Hindlimb muscle (tissue), 1 donor: ENCODE data around the gene CHST8. TPM values are rescaled to one million over a fixed set of nuclear protein-coding genes. Genes with fewer than 3 reads are reported as not detected.
"Not testable (repeated sequence)": the region's sequence is repeated elsewhere in the genome, so short reads cannot be mapped to it uniquely, and the experiment has no call there.

Experiments
- DNase-seq: peaks from one replicate; pipeline ENCODE4 v3.0.0-alpha.2; 2013
- polyA plus RNA-seq: library from polyadenylated mRNA; unstranded; fragments of 120-200 nt; gene quantifications from one replicate; pipeline ENCODE4 v1.2.1, GENCODE V29; 2013; ENCODE audit not compliant: insufficient read length

The CHST8 gene
- polyA plus RNA-seq, 1 donor: 0.52 TPM

GRCh38 chr19:33644284-33644836 lies 22.6 kb downstream of the CHST8 start:
- DNase-seq: no peak

- no peak for DNase-seq
Observed at GRCh38 chr19:33646306-33646705, 24.6 kb downstream of the CHST8 start.

GRCh38 chr19:33647146-33647545 lies 25.4 kb downstream of the CHST8 start:
- no peak for DNase-seq

GRCh38 chr19:33649627-33650305 lies 28.0 kb downstream of the CHST8 start:
- DNase-seq: no peak

GRCh38 chr19:33653684-33654083 lies 31.9 kb downstream of the CHST8 start:
- no peak for DNase-seq

GRCh38 chr19:33654840-33655508 lies 33.2 kb downstream of the CHST8 start:
- no peak for DNase-seq

GRCh38 chr19:33659835-33660234 lies 38.1 kb downstream of the CHST8 start:
- no peak for DNase-seq

- no peak for DNase-seq
Observed at GRCh38 chr19:33660410-33661124, 38.8 kb downstream of the CHST8 start.

GRCh38 chr19:33661336-33661735 lies 39.6 kb downstream of the CHST8 start:
- DNase-seq: no peak

GRCh38 chr19:33662391-33663092 lies 40.8 kb downstream of the CHST8 start:
- no peak for DNase-seq

- DNase-seq: not testable (repeated sequence)
Observed at GRCh38 chr19:33663316-33663715, 41.6 kb downstream of the CHST8 start.

- DNase-seq: no peak
Observed at GRCh38 chr19:33664744-33665143, 43.0 kb downstream of the CHST8 start.

- DNase-seq: no peak
Observed at GRCh38 chr19:33665776-33666595, 44.2 kb downstream of the CHST8 start.

- no peak for DNase-seq
Observed at GRCh38 chr19:33667141-33667650, 45.4 kb downstream of the CHST8 start.

GRCh38 chr19:33667881-33668280 lies 46.1 kb downstream of the CHST8 start:
- no peak for DNase-seq

GRCh38 chr19:33668968-33669367 lies 47.2 kb downstream of the CHST8 start:
- no peak for DNase-seq

GRCh38 chr19:33669376-33669775 lies 47.6 kb downstream of the CHST8 start:
- no peak for DNase-seq

GRCh38 chr19:33670398-33670797 lies 48.6 kb downstream of the CHST8 start:
- no peak for DNase-seq

GRCh38 chr19:33671211-33671610 lies 49.5 kb downstream of the CHST8 start:
- DNase-seq: no peak

GRCh38 chr19:33673258-33673875 lies 51.6 kb downstream of the CHST8 start:
- DNase-seq: no peak

GRCh38 chr19:33673996-33674625 lies 52.4 kb downstream of the CHST8 start:
- no peak for DNase-seq
